Breast epithelium (tissue), 3 donors: Measurements from ENCODE around the gene SLAIN2.

ENCODE experiments used
- POLR2A ChIP-seq: fragments of 450-650 bp; IDR thresholded peaks from one replicate; pipeline ENCODE4 v1.6.1; 2016; ENCODE audit warnings: antibody characterized with exemption, mild to moderate bottlenecking, moderate library complexity
- POLR2AphosphoS5 ChIP-seq, 3 donors: sonication (generic); formaldehyde crosslinking; IDR thresholded peaks; one replicate each; pipeline ENCODE4 v1.6.1; 2017; ENCODE audit warnings: antibody characterized with exemption in 3 of 3
- TF ChIP-seq, protein P1 (sequence below), 3 donors: fragments of 450-650 bp; IDR thresholded peaks; one replicate each; pipeline ENCODE4 v1.5.1; 2016 to 2017; ENCODE audit warnings: antibody characterized with exemption in 3 of 3, mild to moderate bottlenecking in 3 of 3, moderate library complexity in 3 of 3

DNA sequence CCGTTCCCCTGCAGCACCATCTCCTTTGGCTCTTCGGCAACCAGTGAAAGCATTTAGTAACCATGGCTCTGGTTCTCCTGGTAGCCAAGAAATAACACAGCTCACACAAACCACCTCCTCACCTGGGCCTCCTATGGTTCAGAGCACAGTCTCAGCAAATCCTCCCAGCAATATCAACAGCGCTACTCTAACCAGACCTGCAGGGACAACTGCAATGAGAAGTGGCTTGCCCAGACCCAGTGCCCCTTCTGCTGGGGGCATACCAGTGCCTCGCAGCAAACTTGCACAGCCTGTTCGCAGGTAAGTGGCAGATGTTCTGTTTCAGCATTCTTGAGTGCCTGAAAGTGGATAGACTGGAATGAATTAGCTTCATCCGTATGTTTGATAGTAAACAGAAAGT is 78.8 kb downstream of the SLAIN2 start:
- TF ChIP-seq, protein P1, sequence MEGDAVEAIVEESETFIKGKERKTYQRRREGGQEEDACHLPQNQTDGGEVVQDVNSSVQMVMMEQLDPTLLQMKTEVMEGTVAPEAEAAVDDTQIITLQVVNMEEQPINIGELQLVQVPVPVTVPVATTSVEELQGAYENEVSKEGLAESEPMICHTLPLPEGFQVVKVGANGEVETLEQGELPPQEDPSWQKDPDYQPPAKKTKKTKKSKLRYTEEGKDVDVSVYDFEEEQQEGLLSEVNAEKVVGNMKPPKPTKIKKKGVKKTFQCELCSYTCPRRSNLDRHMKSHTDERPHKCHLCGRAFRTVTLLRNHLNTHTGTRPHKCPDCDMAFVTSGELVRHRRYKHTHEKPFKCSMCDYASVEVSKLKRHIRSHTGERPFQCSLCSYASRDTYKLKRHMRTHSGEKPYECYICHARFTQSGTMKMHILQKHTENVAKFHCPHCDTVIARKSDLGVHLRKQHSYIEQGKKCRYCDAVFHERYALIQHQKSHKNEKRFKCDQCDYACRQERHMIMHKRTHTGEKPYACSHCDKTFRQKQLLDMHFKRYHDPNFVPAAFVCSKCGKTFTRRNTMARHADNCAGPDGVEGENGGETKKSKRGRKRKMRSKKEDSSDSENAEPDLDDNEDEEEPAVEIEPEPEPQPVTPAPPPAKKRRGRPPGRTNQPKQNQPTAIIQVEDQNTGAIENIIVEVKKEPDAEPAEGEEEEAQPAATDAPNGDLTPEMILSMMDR (IDR thresholded peaks at IDR 0.05) = no peak
- no peak for TF ChIP-seq POLR2AphosphoS5 (IDR thresholded peaks at IDR 0.05)
- no peak for TF ChIP-seq POLR2A
